GM12801 (cell line): ENCODE results near the gene IGSF3.

ENCODE experiments used
- TF ChIP-seq, protein P1 (sequence below): IDR thresholded peaks from one replicate; pipeline ENCODE4 v1.5.1; 2011; ENCODE audit warnings: control low read depth; ENCODE audit not compliant: insufficient read length; ENCODE audit errors: extremely low read depth

IGSF3 gene

DNA sequence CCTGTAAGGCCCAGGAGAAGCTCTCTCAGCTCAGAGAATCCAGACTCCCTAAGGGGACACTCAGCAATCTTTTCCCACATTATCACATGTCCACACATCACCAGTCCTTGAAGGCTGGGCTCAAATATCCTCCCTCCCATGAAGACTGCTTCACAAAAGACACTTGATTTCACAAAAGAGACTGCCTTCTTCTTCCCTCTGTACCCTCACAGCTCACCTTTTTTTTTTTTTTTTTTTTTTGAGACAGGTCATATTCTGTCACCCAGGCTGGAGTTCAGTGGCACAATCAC lies 98.2 kb downstream of the IGSF3 start:
- TF ChIP-seq, protein P1, sequence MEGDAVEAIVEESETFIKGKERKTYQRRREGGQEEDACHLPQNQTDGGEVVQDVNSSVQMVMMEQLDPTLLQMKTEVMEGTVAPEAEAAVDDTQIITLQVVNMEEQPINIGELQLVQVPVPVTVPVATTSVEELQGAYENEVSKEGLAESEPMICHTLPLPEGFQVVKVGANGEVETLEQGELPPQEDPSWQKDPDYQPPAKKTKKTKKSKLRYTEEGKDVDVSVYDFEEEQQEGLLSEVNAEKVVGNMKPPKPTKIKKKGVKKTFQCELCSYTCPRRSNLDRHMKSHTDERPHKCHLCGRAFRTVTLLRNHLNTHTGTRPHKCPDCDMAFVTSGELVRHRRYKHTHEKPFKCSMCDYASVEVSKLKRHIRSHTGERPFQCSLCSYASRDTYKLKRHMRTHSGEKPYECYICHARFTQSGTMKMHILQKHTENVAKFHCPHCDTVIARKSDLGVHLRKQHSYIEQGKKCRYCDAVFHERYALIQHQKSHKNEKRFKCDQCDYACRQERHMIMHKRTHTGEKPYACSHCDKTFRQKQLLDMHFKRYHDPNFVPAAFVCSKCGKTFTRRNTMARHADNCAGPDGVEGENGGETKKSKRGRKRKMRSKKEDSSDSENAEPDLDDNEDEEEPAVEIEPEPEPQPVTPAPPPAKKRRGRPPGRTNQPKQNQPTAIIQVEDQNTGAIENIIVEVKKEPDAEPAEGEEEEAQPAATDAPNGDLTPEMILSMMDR, result no peak

DNA sequence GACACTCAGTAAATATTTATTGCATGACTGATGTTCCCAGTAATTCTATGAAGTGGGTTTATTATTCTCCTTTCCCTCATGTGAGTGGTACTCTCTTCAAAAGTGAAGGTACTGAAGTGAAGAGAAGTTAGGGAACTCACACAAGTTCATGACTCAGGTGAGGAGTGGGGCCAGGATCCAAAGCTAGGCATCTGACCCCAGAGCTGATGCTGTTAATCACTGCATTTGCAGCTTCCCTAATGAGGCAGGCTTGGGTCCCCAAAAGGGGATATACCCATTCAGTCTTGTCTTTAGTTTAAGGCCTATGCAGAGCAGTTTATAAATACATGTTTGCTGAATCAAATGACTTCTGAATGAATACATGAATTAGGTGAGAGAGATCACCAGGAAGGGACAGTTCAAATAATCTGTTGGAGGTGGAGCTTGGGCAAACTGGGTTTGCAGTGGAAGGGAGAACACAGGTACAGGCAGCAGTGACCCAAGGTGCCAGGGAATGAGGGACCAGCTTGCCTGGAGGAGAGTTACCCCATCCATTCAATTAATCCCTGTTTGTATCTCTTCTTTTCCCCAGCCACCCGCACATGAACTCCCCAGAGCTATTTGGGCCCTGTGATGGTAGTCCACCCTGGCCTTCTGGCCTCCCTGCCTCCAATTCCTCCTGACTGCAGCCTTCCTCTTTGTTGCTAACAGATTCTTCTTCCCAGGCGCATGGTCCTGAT lies 98.7 kb downstream of the IGSF3 start:
- TF ChIP-seq, protein P1, result no peak

DNA sequence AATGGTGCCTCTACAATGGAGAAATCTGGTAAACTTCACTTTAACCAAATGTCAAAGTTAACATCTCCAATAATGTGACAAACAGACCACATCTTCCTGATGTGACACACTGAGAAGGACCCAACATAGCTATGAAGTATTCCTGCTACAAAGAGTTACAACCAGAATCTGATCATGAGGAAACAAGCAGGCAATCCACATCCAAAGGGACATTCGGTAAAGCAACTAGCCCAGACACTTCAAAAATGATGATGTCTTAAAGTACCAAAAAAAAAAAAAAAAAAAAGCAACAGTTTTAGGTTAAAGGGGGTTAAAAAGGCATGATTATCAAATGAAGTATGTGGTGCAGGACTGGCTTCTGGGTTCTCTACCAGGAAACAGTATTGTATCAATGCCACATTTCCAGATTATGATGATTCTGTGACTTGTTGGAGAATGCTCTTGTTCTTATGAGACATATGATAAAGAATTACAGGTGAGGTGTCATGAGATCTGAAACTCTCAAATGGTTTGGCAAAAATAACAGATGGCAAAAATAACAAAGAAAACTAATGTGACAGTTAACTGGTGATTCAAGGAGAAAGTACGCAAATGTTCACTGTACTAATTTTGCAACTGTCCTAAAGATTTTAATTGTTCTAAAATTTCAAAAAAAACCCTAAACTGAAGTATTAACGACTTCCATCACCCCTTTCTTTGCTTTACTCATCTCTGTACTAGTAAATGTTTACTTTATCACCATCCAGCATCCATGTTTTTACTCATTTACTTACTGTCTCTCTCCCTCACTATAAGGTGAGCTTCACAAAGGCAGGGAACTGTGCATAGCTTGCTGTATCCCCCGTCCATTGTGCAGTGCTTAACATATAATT lies 99.5 kb downstream of the IGSF3 start:
- TF ChIP-seq, protein P1, result no peak

DNA sequence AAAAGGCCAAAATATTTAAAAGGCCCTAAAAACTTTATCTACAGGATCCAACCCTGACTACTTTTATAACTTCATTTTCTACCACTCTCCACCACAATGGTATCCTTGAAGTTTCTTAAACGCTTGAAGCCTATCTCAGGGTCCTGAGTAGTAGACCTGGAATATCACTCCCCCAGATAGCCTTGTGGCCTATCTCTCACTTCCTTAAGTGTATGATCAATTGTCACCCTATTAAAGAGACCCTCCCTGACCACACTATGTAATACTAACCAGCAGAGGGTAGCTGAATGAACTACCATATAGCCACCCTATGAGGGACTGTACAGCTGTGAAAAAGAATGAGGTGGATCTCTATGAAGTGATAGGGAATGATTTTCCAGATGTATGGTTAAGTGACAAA lies 102.3 kb downstream of the IGSF3 start:
- TF ChIP-seq, protein P1, result no peak

DNA sequence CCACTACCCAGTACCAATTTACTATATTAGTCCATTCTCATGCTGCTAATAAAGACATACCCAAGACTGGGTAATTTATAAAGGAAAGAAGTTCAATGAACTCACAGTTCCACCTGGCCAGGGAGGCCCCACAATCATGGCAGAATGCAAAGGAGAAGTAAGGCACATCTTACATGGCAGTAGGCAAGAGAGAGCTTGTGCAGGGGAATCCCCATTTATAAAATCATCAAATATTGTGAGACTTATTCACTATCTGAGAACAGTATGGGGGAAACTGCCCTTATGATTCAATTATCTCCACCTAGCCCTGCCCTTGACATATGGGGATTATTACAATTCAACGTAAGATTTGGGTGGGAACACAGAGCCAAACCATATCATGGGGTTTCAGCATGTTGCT lies 103.1 kb downstream of the IGSF3 start:
- TF ChIP-seq, protein P1, result no peak

DNA sequence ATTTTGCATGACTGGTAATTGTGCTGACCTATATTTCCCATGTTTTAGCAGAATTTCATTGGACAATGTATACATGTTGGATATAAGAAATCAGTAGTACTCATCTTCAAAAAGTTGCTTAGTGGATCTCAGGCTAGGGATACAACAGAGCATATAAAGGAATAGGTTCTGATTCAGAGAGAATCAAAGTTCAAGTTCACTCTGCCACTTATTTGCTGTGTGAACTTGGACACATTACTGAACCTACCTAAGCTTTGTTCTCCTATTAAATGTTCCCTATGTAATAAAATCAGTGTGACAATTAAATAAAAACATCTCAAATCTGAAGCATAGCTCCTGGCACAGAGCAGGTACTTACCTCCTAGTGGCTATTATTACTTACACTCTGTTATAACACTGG lies 106.0 kb downstream of the IGSF3 start:
- TF ChIP-seq, protein P1, result no peak

DNA sequence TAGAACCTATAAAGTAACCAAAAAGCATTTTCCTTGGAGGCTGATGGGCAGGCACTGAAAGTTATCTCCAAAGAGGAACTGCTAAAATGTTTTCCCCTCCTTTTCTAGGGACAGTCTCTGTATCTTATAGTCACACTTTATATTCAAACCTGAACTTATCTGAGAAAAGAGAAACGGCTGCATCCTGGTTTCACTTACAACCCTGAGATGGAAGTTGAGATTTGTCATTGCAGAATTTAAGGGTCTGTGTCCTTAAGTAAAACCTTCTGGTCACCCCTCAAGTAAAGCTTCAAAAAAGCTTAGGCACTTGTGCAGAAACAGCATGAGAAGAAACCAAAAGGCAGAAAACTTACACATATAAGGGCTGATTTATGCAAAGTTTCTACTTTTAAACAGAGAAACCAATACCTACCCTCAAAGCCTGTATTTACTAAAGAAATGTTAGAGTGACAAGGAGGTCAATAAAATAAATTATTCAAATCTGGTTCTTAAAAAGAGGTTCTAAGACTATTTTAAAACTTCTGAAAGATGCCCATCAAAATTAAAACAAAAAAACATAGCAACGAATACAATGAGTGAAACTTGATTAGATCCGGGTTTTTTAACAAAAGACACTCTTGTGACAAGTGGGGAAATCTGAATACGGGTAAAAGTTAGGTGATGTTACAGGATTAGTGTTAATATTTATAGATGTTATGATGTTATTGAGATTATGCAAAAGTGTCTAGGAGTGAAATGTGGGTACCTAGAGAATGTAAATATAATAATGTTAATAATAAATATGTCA lies 106.6 kb downstream of the IGSF3 start:
- TF ChIP-seq, protein P1, result no peak
